K562 (cell line): ENCODE results near the gene ZNF410. TPM values are rescaled to one million over a fixed set of nuclear protein-coding genes. Genes with fewer than 3 reads are reported as not detected.

Source experiments
- ATAC-seq: fragments of 200-7000 bp; cut with Tn5 transposase; 3 replicates; pipeline ENCODE4 v1.9.1; 2020; ENCODE audit warnings: moderate library complexity
- BruUV-seq: library from RNA; stranded (reverse); fragments of 400-500 nt; replicated peaks from 2 replicates; lab custom pipeline; 2021; lab: Mats Ljungman, UMichigan
- CTCF ChIA-PET: fragments of 300-600 bp; formaldehyde crosslinking; extraction: SDS; loops from one replicate; lab custom pipeline; 2021; ENCODE audit warnings: low intra/inter-chr PET ratio; lab: Yijun Ruan, JAX
- POLR2A ChIA-PET: fragments of 300-600, 350-650 bp; sonication (Branson Sonifier 250); formaldehyde crosslinking; extraction: SDS; loops from one replicate; lab custom pipeline; 2021; ENCODE audit warnings: antibody characterized with exemption, inconsistent platforms; lab: Yijun Ruan, JAX
- DNase-seq, 4 experiments: peaks; one replicate each; pipeline versions ENCODE4 v3.0.0 to v3.0.0-alpha.2; 2011 to 2018; ENCODE audit warnings: low spot score in 3 of 4, mixed read lengths in 3 of 4; ENCODE audit errors: extremely low read depth in 1 of 4
- FAIRE-seq: peaks from 2 replicates; lab custom pipeline; 2011; peaks lifted over from hg19 to GRCh38; lab: Jason Lieb, UNC
- H2AFZ ChIP-seq: 2 replicates; pipeline ENCODE4 v1.6.0; 2011; ENCODE audit warnings: low read depth, low read length, control low read depth, inconsistent platforms
- H3K27ac ChIP-seq: fragments of 200-600 bp; 3 replicates; pipeline ENCODE4 v1.8.0; 2011; ENCODE audit warnings: low read depth, mild to moderate bottlenecking, control low read depth, inconsistent platforms, low read length, moderate library complexity, mixed read lengths; ENCODE audit errors: extremely low read depth
- H3K27me3 ChIP-seq, 2 experiments: fragments of 300-600 bp in 1 of 2; 2 replicates in 1 of 2; 3 replicates in 1 of 2; pipeline versions ENCODE4 v1.6.0 to v1.8.0; 2011; ENCODE audit warnings: inconsistent platforms in 2 of 2, low read length in 2 of 2, mild to moderate bottlenecking in 1 of 2, mixed read lengths in 1 of 2, moderate library complexity in 1 of 2; ENCODE audit not compliant: control insufficient read depth in 2 of 2, insufficient read depth in 2 of 2
- H3K36me3 ChIP-seq: fragments of 300-600 bp; 3 replicates; pipeline ENCODE4 v1.8.0; 2011; ENCODE audit warnings: mild to moderate bottlenecking, low read length, inconsistent platforms; ENCODE audit not compliant: control insufficient read depth, insufficient read depth
- H3K4me1 ChIP-seq, 2 experiments: fragments of 200-600 bp in 1 of 2; replicated peaks in 1 of 2; 2 replicates in 1 of 2; 3 replicates in 1 of 2; pipeline versions ENCODE4 v1.5.1 to v1.8.0; 2011; ENCODE audit warnings: inconsistent platforms in 2 of 2, low read length in 2 of 2, mild to moderate bottlenecking in 1 of 2, mixed read lengths in 1 of 2, moderate library complexity in 1 of 2; ENCODE audit not compliant: control insufficient read depth in 2 of 2, insufficient read depth in 2 of 2
- H3K4me2 ChIP-seq: 2 replicates; pipeline ENCODE4 v1.6.1; 2011; ENCODE audit warnings: low read length, control low read depth, inconsistent platforms, mixed read lengths; ENCODE audit not compliant: insufficient read depth
- H3K4me3 ChIP-seq: fragments of 200-600 bp; sonication (generic), shearing (Covaris generic); 2 replicates; pipeline ENCODE4 v1.5.1; 2016; ENCODE audit warnings: control low read depth, inconsistent platforms
- H3K79me2 ChIP-seq: fragments of 200-600 bp; 3 replicates; pipeline ENCODE4 v1.8.0; 2011; ENCODE audit warnings: low read length, inconsistent platforms; ENCODE audit not compliant: control insufficient read depth, insufficient read depth
- H3K9ac ChIP-seq, 2 experiments: 2 replicates each; pipeline versions ENCODE4 v1.6.0 to v1.6.1; 2011; ENCODE audit warnings: low read depth in 2 of 2, low read length in 2 of 2, control low read depth in 1 of 2, inconsistent platforms in 1 of 2, mild to moderate bottlenecking in 1 of 2, mixed read lengths in 1 of 2; ENCODE audit not compliant: insufficient read depth in 1 of 2
- H3K9me1 ChIP-seq: one replicate; pipeline ENCODE4 v1.6.0; 2011; ENCODE audit warnings: inconsistent platforms, mild to moderate bottlenecking, low read length, moderate library complexity; ENCODE audit not compliant: control insufficient read depth, insufficient read depth
- H3K9me3 ChIP-seq: replicated peaks from 2 replicates; pipeline ENCODE4 v1.5.1; 2011; ENCODE audit warnings: low read depth, low read length, inconsistent platforms; ENCODE audit not compliant: control insufficient read depth, insufficient read depth
- H4K20me1 ChIP-seq: replicated peaks from 2 replicates; pipeline ENCODE4 v1.6.1; 2011; ENCODE audit warnings: low read length, inconsistent platforms, mixed read lengths; ENCODE audit not compliant: control insufficient read depth, insufficient read depth
- ATF2 ChIP-seq: sonication (generic); formaldehyde crosslinking; IDR thresholded peaks from 2 replicates; pipeline ENCODE4 v1.8.1; 2022; ENCODE audit warnings: missing genetic modification reagents
- HMG20B ChIP-seq: fragments of 250-450 bp; sonication (Bioruptor Pico); IDR thresholded peaks from 2 replicates; pipeline ENCODE4 v1.5.0; 2021; ENCODE audit warnings: mild to moderate bottlenecking
- IRF9 ChIP-seq: fragments of 450-650 bp; IDR thresholded peaks from 2 replicates; pipeline ENCODE4 v1.6.1; 2016; ENCODE audit warnings: missing biosample characterization, missing genetic modification characterization
- MNT ChIP-seq, 2 experiments: fragments of 450-650 bp; conservative IDR thresholded peaks; 2 replicates each; pipeline ENCODE4 v1.6.1; 2017; ENCODE audit warnings: mild to moderate bottlenecking in 2 of 2, moderate library complexity in 2 of 2
- ZNF146 ChIP-seq: IDR thresholded peaks from one replicate; pipeline ENCODE4 v1.6.1; 2018; ENCODE audit warnings: missing compliant biosample characterization; ENCODE audit not compliant: unreplicated experiment
- ZNF23 ChIP-seq: fragments of 250-450 bp; sonication (Bioruptor Pico); IDR thresholded peaks from 2 replicates; pipeline ENCODE4 v1.4.0; 2020; ENCODE audit warnings: mild to moderate bottlenecking
- ZNF695 ChIP-seq: fragments of 450-650 bp; formaldehyde crosslinking; IDR thresholded peaks from 2 replicates; pipeline ENCODE4 v1.4.0; 2020; ENCODE audit warnings: mild to moderate bottlenecking, moderate library complexity
- ZNF77 ChIP-seq: fragments of 250-450 bp; sonication (Bioruptor Pico); IDR thresholded peaks from 2 replicates; pipeline ENCODE4 v1.5.0; 2020
- WGBS: fragments of 100-300 bp; shearing (Covaris generic); methylation state at CpG from one replicate; pipeline ENCODE4 v1.1.6; 2016; ENCODE audit warnings: low coverage, mixed read lengths; ENCODE audit not compliant: insufficient coverage; ENCODE audit errors: missing lambda C conversion rate; 5-methylcytosine and 5-hydroxymethylcytosine counted together
- in situ Hi-C: fragments of 300-500 bp; cut with MboI; formaldehyde crosslinking; loops from 4 replicates; pipeline ENCODE4 v1.15.0; 2018; ENCODE audit warnings: inconsistent platforms, mixed read lengths
- intact Hi-C: fragments of 100-400 bp; cut with micrococcal nuclease; formaldehyde crosslinking; loops from 2 replicates; pipeline ENCODE4 v1.14.2; 2022
- polyA plus RNA-seq, 8 experiments: library from polyadenylated mRNA; depleted of rRNA in 4 of 8; stranded (reverse) in 5 of 8; unstranded in 3 of 8; fragments of >200 nt; fragmentation: Nextera tagmentation in 2 of 8; fragmentation: Illumina TruSeq in 1 of 8; extraction: Ambion mirVana in 2 of 8; extraction: Trizol in 1 of 8; gene quantifications; 2 replicates each; pipeline versions ENCODE4 v1.2.1 to v1.2.3, GENCODE V29; 2011 to 2014; ENCODE audit warnings: inconsistent platforms in 1 of 8, missing spikeins in 1 of 8
- total RNA-seq, 7 experiments: library from RNA; depleted of rRNA in 6 of 7; stranded (reverse); fragments of >200 nt in 6 of 7; fragmentation: Illumina TruSeq in 2 of 7; extraction: Trizol in 2 of 7; gene quantifications; 2 replicates each; pipeline versions ENCODE4 v1.2.1 to v1.2.3, GENCODE V29; 2011 to 2021; ENCODE audit warnings: low replicate concordance in 1 of 7

The ZNF410 gene
- total and polyA plus RNA-seq, 9 of the 15 experiments (the other 6 are each of a cell fraction or from before 2014, with no cell fraction given), result 20.5 to 64.8 (median 38.7) TPM

GRCh38 chr14:73936548-73936947 lies 49.9 kb downstream of the ZNF410 start:
- no peak for DNase-seq
- POLR2A ChIA-PET, result interaction anchor here (0.6 to 0.8 kb wide), 2 partner anchors 50 to 748 kb away, joined by 4 to 5 read pairs; partner anchors contain the start of gene ZNF410
- intact Hi-C loops, result no loop called here
- in situ Hi-C loops, result no loop called here
- H4K20me1 ChIP-seq, result no peaks in the 10 kb centered on the region
- BruUV-seq, result no TSS peak
- H3K36me3 ChIP-seq, result peaks cover 27% of the 10 kb centered on the region
- no peak overlapping the region for H3K9ac ChIP-seq
- H3K4me3 ChIP-seq, result no peak overlapping the region
- H3K79me2 ChIP-seq, result no peaks in the 10 kb centered on the region
- CTCF ChIA-PET, result no interaction called here
- no peak for TF ChIP-seq ZNF146 (CRISPR knock-in tag)
- TF ChIP-seq MNT (conservative IDR thresholded peaks at IDR 0.05), result no peak
- TF ChIP-seq ZNF77 (CRISPR knock-in tag), result no peak
- no peak for TF ChIP-seq HMG20B (CRISPR knock-in tag)
- no peak for TF ChIP-seq IRF9 (tag)
- no peak for TF ChIP-seq ATF2 (CRISPR knock-in tag)
- TF ChIP-seq ZNF695 (CRISPR knock-in tag), result no peak
- TF ChIP-seq ZNF23 (CRISPR knock-in tag), result no peak
- TF ChIP-seq, all 486 proteins: peak for 0
- FAIRE-seq (no peak), ATAC-seq (no peak)
- H3K4me1 ChIP-seq, result no peaks in the 10 kb centered on the region
- H3K27ac ChIP-seq, result no peak overlapping the region
- no peak overlapping the region for H3K4me2 ChIP-seq
- 92% methylated on average over 1 of the region's 1 CpG for WGBS
- H3K27me3 ChIP-seq, result no peaks in the 10 kb centered on the region
- no peaks in the 10 kb centered on the region for H3K9me3 ChIP-seq
- H3K9me1 ChIP-seq, result no peaks in the 10 kb centered on the region
- H2AFZ ChIP-seq, result no peak overlapping the region
